Transverse colon (tissue), 3 donors: Measurements from ENCODE around the gene AR.

Experiments
- CTCF ChIP-seq, 5 experiments: fragments of 200-600 bp in 3 of 5; fragments of 450-650 bp in 2 of 5; sonication (generic) in 3 of 5; IDR thresholded peaks; 1 replicate in 2 of 5; 2 replicates in 3 of 5; pipeline ENCODE4 v1.5.1; 2016 to 2017; ENCODE audit warnings: antibody characterized with exemption in 5 of 5, inconsistent platforms in 3 of 5, mild to moderate bottlenecking in 2 of 5, moderate library complexity in 1 of 5
- EP300 ChIP-seq: sonication (generic); formaldehyde crosslinking; IDR thresholded peaks from one replicate; pipeline ENCODE4 v1.6.1; 2017; ENCODE audit warnings: antibody characterized with exemption, low read depth
- POLR2A ChIP-seq: fragments of 450-650 bp; IDR thresholded peaks from one replicate; pipeline ENCODE4 v1.6.1; 2016; ENCODE audit warnings: antibody characterized with exemption, mild to moderate bottlenecking, moderate library complexity

- TF ChIP-seq CTCF (IDR thresholded peaks at IDR 0.05), result no peak
- TF ChIP-seq POLR2A, result no peak
- no peak for TF ChIP-seq EP300
These were observed 148.4 kb downstream of the AR start for GRCh38 chrX:67692246-67692645.
